Measurements from ENCODE around the gene RTN4RL1. TPM values are rescaled to one million over a fixed set of nuclear protein-coding genes. Genes with fewer than 3 reads are reported as not detected.
A peak's percentile ranks its signal among the peaks of the same experiment; 100 is the strongest.

RTN4RL1 gene
- total RNA-seq, 1 donor from 2014 or later: 12.4 TPM

GRCh38 chr17:2070241-2071023 is 45.3 kb upstream of the RTN4RL1 start:
- H3K27ac Mint-ChIP-seq: no peak overlapping the region
- no peaks in the 10 kb centered on the region for H3K27me3 Mint-ChIP-seq
- H3K4me3 Mint-ChIP-seq (ENCODE audit: low read depth): no peak overlapping the region
- no peaks in the 10 kb centered on the region for H3K9me3 Mint-ChIP-seq (ENCODE audit: low read depth)
- no peaks in the 10 kb centered on the region for H3K4me1 Mint-ChIP-seq (ENCODE audit: low read depth)
- no peak for TF ChIP-seq CTCF (IDR thresholded peaks at IDR 0.05; ENCODE audit: unreplicated experiment)
- H3K36me3 Mint-ChIP-seq (ENCODE audit: insufficient read depth): peaks cover 13% of the 10 kb centered on the region
- no peak for DNase-seq (ENCODE audit: low spot score, unreplicated experiment)

- H3K4me3 Mint-ChIP-seq (ENCODE audit: low read depth): no peak overlapping the region
- H3K36me3 Mint-ChIP-seq (ENCODE audit: insufficient read depth): peaks cover 15% of the 10 kb centered on the region
- peak overlapping the region; percentile 37 for H3K27ac Mint-ChIP-seq
- H3K9me3 Mint-ChIP-seq (ENCODE audit: low read depth): no peaks in the 10 kb centered on the region
- TF ChIP-seq CTCF (IDR thresholded peaks at IDR 0.05; ENCODE audit: unreplicated experiment): no peak
- no peaks in the 10 kb centered on the region for H3K27me3 Mint-ChIP-seq
- H3K4me1 Mint-ChIP-seq (ENCODE audit: low read depth): no peaks in the 10 kb centered on the region
- DNase-seq (ENCODE audit: low spot score, unreplicated experiment): no peak
These were observed 43.5 kb upstream of the RTN4RL1 start for GRCh38 chr17:2068519-2069051.

- Mint-ChIP-seq H3K4me3 (ENCODE audit: low read depth) (no peak overlapping the region), H3K36me3 (ENCODE audit: insufficient read depth) (peaks cover 15% of the 10 kb centered on the region), H3K27me3 (no peaks in the 10 kb centered on the region), H3K27ac (no peak overlapping the region), H3K4me1 (ENCODE audit: low read depth) (no peaks in the 10 kb centered on the region), H3K9me3 (ENCODE audit: low read depth) (no peaks in the 10 kb centered on the region)
- no peak for TF ChIP-seq CTCF (IDR thresholded peaks at IDR 0.05; ENCODE audit: unreplicated experiment)
- no peak for DNase-seq (ENCODE audit: low spot score, unreplicated experiment)
These were observed 42.9 kb upstream of the RTN4RL1 start for GRCh38 chr17:2068031-2068518.

- H3K36me3 Mint-ChIP-seq (ENCODE audit: insufficient read depth): peaks cover 14% of the 10 kb centered on the region
- no peak for DNase-seq (ENCODE audit: low spot score, unreplicated experiment)
- no peaks in the 10 kb centered on the region for H3K9me3 Mint-ChIP-seq (ENCODE audit: low read depth)
- no peak overlapping the region for H3K27ac Mint-ChIP-seq
- H3K4me1 Mint-ChIP-seq (ENCODE audit: low read depth): no peaks in the 10 kb centered on the region
- TF ChIP-seq CTCF (IDR thresholded peaks at IDR 0.05; ENCODE audit: unreplicated experiment): no peak
- no peak overlapping the region for H3K4me3 Mint-ChIP-seq (ENCODE audit: low read depth)
- no peaks in the 10 kb centered on the region for H3K27me3 Mint-ChIP-seq
These were observed 42.5 kb upstream of the RTN4RL1 start for GRCh38 chr17:2067608-2068024.

- no peaks in the 10 kb centered on the region for H3K9me3 Mint-ChIP-seq (ENCODE audit: low read depth)
- no peaks in the 10 kb centered on the region for H3K4me1 Mint-ChIP-seq (ENCODE audit: low read depth)
- no peak for TF ChIP-seq CTCF (IDR thresholded peaks at IDR 0.05; ENCODE audit: unreplicated experiment)
- peaks cover 15% of the 10 kb centered on the region for H3K36me3 Mint-ChIP-seq (ENCODE audit: insufficient read depth)
- no peak for DNase-seq (ENCODE audit: low spot score, unreplicated experiment)
- peaks cover 5% of the 10 kb centered on the region for H3K27me3 Mint-ChIP-seq
- H3K4me3 Mint-ChIP-seq (ENCODE audit: low read depth): no peak overlapping the region
- no peak overlapping the region for H3K27ac Mint-ChIP-seq
These were observed 42.0 kb upstream of the RTN4RL1 start for GRCh38 chr17:2067048-2067561.
